ENCODE measurements around the gene GPHN. TPM values are rescaled to one million over a fixed set of nuclear protein-coding genes. Genes with fewer than 3 reads are reported as not detected.

Gene GPHN
- total and polyA plus RNA-seq, 7 donors, result 8.1 to 39.7 (median 22.3) TPM

DNA sequence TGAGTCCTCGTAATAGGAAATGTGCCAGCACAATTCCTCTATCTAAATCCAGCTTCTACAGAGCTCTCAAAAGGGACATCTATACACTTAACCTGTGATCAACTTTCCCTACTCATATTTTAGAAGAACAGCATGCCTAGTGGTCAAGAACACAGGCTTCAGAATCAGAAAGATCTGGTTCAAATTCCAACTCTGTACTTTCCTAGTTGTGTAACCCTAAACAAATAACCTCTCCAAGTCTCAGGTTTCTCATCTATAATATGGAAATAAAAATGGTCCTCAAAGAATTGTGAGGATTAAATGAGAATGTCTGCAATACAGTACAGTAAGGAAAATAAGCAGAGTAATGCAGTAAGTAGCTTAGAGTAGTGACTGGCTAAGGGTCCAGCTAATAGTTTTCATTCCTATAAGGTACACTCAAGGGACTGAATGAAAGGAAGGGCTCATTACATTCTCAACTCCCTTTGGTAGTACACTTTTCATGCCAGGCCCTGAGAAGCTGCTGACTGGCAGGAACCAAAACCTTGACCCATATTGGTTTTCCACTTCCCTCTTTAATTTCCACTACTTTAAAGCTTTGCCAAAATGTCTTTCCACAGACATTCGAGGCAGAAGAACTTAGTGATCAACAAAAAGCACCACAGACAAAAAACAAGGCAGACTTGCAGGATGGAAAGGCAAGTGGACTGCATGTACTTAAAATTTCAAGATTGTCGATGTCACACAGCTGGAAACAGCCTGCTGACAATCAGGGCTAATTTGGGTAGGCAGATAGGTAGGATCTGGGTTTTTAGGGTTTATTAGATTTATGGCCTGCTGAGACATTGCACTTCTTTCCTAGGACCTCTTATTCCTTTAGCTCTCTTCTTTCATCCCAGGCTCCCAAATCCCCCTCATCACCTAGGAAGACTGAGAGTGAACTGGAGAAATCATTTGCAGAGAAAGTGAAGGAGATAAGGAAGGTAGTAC, 17.5 kb upstream of the GPHN start:
- H3K4me1 ChIP-seq, result no peaks in the 10 kb centered on the region
- 56 to 72% (median 72%) methylated on average over 3 of the region's 3 CpGs for WGBS, 3 donors
- no peak overlapping the region for H3K4me3 ChIP-seq
- ATAC-seq (no peak), DNase-seq (no peak)
- TF ChIP-seq, protein P1, sequence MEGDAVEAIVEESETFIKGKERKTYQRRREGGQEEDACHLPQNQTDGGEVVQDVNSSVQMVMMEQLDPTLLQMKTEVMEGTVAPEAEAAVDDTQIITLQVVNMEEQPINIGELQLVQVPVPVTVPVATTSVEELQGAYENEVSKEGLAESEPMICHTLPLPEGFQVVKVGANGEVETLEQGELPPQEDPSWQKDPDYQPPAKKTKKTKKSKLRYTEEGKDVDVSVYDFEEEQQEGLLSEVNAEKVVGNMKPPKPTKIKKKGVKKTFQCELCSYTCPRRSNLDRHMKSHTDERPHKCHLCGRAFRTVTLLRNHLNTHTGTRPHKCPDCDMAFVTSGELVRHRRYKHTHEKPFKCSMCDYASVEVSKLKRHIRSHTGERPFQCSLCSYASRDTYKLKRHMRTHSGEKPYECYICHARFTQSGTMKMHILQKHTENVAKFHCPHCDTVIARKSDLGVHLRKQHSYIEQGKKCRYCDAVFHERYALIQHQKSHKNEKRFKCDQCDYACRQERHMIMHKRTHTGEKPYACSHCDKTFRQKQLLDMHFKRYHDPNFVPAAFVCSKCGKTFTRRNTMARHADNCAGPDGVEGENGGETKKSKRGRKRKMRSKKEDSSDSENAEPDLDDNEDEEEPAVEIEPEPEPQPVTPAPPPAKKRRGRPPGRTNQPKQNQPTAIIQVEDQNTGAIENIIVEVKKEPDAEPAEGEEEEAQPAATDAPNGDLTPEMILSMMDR (IDR thresholded peaks at IDR 0.05), result no peak
- no peaks in the 10 kb centered on the region for H3K36me3 ChIP-seq (ENCODE audit: insufficient read depth in 1 of 2, low read depth in 1 of 2)
- no peak overlapping the region for H3K27ac ChIP-seq
- H3K27me3 ChIP-seq (ENCODE audit: insufficient read depth in 3 of 3, low read length in 2 of 3), result no peaks in the 10 kb centered on the region
- intact Hi-C loops (cut with DNase I), result loop anchor here in 1 of 2 donors (5.0 to 10.0 kb wide), 2 partner anchors 133 to 254 kb away; no protein-coding TSS in a partner anchor
- H3K9me3 ChIP-seq, result no peaks in the 10 kb centered on the region

- H3K4me1 ChIP-seq, result peaks cover 8% of the 10 kb centered on the region
- no peaks in the 10 kb centered on the region for H3K9me3 ChIP-seq
- no peak overlapping the region for H3K27ac ChIP-seq
- no peaks in the 10 kb centered on the region for H3K27me3 ChIP-seq (ENCODE audit: insufficient read depth in 3 of 3, low read length in 2 of 3)
- H3K4me3 ChIP-seq, result no peak overlapping the region
- intact Hi-C loops (cut with DNase I), result loop anchor here in 1 of 2 donors (5.0 to 10.0 kb wide), 2 partner anchors 136 to 251 kb away; no protein-coding TSS in a partner anchor
- TF ChIP-seq, protein P1 (IDR thresholded peaks at IDR 0.05), result no peak
- DNase-seq (no peak), ATAC-seq (no peak)
- no peaks in the 10 kb centered on the region for H3K36me3 ChIP-seq (ENCODE audit: insufficient read depth in 1 of 2, low read depth in 1 of 2)
Observed at GRCh38 chr14:66493750-66494149, 14.2 kb upstream of the GPHN start.

DNA sequence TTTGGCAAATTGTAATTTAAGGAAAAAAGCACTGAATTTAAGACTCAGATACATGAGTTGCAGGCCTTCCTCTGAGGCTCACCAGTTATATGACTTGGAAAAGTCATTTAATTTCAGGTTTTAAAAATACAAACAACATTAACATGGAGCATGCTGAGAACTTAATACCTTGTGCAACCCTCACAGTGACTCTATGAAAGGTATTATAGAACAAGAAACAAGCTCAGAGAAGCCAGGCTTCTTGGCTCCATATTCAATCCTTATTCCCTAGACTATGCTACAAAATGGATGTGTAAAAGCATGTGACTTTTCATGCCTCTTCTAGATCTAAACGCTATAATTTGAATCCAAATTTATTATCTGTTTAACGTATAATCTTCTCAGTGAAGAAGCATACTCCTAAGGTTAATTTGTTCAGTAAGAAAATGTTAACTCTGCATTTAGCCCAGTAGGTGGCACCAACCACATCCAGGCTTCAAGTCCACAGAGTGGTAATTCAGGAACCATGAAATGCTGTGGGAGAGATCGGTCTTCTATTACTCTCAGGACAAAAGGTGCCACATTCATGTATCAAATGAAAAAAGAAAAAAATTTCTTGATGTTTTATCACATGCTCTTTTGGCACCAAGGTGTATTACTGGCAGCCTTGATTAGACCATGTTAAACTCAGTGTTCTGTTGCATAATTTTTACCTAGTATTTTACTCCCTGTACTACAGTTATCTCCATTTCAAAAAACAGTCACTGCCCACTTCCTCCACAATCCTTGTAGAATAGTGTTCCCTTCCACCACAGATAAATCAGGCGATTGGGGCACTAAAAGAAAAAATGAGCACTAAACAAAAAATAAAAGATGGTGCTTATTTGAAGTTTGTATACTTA, 12.5 kb upstream of the GPHN start:
- H3K27ac ChIP-seq, result no peak overlapping the region
- intact Hi-C loops (cut with DNase I), result loop anchor here in 1 of 2 donors (10.0 kb wide), 1 partner anchor 249 kb away; no protein-coding TSS in a partner anchor
- no peaks in the 10 kb centered on the region for H3K36me3 ChIP-seq (ENCODE audit: insufficient read depth in 1 of 2, low read depth in 1 of 2)
- ATAC-seq (peak; percentile 82 to 98 (median 93)), DNase-seq (no peak)
- peak overlapping the region; percentile 16 for H3K4me3 ChIP-seq
- H3K27me3 ChIP-seq (ENCODE audit: insufficient read depth in 3 of 3, low read length in 2 of 3), result no peaks in the 10 kb centered on the region
- H3K4me1 ChIP-seq, result peaks cover 8% of the 10 kb centered on the region
- H3K9me3 ChIP-seq, result no peaks in the 10 kb centered on the region
- WGBS, 3 donors, result 2 to 5% (median 2%) methylated on average over 4 of the region's 4 CpGs
- TF ChIP-seq, protein P1 (IDR thresholded peaks at IDR 0.05), result peak; percentile 81

DNA sequence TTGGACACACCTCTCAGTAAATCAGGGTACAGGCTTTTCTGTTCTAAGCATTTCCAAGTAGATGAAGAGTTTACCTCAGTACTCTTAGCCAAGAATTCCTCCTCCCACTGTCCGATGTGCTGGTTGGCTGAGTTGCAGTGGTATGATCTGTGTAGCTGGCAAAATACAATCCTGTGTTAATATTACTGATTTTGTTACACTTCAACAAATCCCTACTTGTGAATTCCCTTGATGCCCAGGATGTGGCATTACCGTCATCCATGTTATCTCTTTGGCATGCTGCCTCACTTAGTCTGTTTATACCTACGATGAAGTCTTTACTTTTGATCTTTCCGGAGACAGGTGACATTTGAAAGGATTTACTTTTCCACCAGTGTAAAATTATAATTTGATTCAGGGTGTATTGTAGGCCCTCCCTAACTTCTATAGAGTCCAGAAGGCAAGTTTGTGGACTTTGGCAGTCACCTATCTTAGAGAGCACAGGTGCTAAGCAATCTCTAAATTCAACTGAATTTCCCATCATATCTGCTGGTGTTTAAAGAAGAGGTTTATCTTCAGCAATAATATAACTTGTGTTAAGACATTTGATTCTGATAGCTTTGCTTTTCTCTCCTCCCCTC, 11.6 kb upstream of the GPHN start:
- intact Hi-C loops (cut with DNase I), result loop anchor here in 1 of 2 donors (10.0 kb wide), 1 partner anchor 249 kb away; no protein-coding TSS in a partner anchor
- Histone ChIP-seq H3K4me1 (peaks cover 8% of the 10 kb centered on the region), H3K4me3 (no peak overlapping the region), H3K27me3 (ENCODE audit: insufficient read depth in 3 of 3, low read length in 2 of 3) (no peaks in the 10 kb centered on the region), H3K36me3 (ENCODE audit: insufficient read depth in 1 of 2, low read depth in 1 of 2) (no peaks in the 10 kb centered on the region), H3K9me3 (no peaks in the 10 kb centered on the region), H3K27ac (no peak overlapping the region)
- DNase-seq (no peak), ATAC-seq (peak in 2 of 4 donors; percentile 43 to 59)
- 37 to 59% (median 44%) methylated on average over 4 of the region's 4 CpGs for WGBS, 3 donors
- TF ChIP-seq, protein P1 (IDR thresholded peaks at IDR 0.05), result no peak
